T-helper 2 cell (primary cell): ENCODE data around the gene OSBPL3.
A peak's percentile ranks its signal among the peaks of the same experiment; 100 is the strongest.

Experiments
- DNase-seq, 5 experiments: peaks; one replicate each; pipeline versions ENCODE4 v3.0.0 to v3.0.0-alpha.2; 2012 to 2022

OSBPL3 gene

DNA sequence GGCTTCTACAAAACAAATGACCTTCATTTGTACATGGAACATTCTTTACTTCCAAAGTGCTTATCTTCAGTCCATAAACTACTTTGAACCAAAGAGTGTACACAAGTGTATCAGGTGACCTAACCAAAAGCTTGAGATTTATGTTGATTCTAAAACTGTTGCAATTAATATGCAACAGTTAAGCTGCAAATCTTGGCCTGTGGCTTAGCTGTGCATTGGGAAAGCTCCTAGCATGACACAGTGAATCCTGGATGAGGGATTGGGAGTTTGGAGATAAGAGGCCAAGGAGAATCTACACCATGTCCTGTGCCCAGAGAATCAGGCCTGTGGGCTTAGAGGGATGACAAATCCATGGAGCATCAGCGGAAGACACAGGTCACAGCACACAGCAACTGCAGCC lies 117.5 kb downstream of the OSBPL3 start:
- no peak for DNase-seq

DNA sequence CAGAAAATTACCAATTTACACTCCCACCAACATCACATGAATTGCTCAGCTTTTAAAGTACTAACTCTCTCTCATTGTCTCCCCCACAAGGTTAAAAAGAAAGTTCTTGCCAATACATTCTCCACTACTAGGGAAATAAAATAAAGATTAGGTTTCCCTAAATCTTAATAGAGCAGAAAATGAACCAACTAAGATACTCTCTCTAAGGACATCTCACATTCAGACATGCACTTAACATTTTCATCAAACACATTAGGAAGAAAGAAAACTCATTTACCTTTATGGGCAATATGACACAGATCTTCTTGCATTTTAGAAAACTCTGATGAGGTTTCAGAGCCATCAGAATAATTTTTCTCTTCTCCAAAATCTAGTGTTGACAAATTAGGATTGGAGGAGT lies 118.6 kb downstream of the OSBPL3 start:
- no peak for DNase-seq

DNA sequence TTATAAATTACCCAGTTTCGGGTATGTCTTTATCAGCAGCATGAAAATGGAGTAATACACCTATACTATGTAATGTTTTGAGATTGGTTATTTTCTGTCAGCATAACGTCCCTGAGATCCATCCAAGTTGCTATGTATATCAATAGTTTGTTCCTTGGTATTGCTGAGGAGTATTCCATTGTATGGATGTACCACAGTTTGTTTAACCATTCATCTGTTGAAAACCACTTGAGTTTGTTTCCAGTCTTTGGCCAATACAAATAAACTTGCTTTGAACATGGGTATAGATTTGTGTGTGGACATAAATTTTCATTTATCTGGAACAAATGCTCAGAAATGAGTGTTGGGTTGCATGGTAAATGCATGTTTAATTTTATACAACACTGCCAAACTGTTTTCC lies 119.4 kb downstream of the OSBPL3 start:
- DNase-seq = no peak

DNA sequence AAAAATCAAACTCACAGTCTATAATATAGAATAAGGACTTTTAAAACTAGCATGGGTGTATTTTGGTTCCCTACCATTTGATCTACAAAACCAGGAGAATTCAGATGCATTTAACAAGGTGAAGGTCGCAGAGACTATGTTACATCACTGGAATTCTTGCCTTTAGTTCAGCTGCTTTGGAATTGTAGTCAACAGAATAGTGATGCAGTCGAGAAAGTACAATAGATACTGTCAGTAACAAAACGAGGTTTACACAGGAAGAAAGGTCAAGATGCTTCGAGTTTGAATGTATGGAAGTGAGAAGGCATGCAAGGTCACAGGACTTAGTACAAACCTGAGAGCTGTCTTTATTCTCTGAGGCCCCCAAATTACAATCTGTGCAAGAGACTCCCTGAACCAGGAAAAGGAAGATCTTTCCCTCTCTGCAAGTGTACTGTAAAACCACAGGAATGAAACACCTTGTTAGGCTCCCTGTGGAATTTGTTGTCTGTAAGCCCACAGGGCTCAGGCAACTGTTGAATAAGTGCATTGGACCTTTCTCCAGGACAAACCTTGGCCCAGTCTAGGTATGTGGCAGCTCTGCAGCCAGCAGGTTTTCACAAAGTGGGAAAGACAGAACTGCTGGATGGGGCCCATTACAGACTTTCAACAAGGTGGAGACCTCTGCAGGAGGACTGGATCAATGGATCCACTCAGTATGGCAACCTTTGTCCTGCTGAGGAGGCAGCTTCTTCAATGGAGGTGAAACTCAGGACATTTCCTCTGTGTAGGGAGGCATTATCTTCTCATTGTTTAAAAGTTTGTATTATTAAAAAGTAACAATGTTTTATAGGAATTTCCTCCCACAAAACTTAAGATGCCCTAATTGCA lies 121.6 kb downstream of the OSBPL3 start:
- DNase-seq = no peak

DNA sequence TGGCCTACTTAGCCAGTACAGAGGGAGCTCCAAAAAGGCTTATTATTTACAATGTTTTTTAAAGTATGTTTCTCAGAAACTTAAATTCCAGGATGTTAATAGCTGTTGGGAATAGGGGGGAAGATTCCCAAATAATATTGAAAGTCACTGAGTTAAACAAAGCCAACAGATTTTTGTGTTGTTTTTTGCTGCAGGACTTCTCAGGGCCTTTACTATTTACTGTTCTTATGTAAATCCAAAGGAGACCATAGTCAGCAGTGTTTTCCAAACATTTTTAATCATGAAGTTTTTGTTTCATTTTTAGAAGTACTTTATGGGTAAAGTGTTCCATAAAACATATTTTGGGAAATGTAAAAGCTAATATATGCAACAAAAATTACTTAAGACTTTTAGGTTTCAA lies 122.4 kb downstream of the OSBPL3 start:
- no peak for DNase-seq

DNA sequence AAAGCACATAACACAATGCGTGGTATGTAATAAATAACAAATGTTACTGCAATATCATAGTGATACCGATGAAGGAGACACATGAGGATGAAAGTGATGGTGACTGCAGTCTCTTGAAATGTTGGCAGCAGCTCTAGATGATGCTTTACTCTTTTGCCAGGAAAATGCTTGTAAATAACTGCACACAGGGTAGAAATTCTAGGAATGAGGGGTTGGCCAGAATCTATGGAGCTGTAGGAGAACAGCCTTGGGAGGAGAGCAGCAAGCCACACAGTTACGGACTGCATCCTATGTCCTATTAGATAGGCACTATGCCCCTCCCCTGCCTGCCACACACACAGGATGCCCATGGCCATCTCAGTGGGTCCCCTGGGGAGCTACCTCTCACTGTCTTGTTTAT lies 125.1 kb downstream of the OSBPL3 start:
- no peak for DNase-seq

DNA sequence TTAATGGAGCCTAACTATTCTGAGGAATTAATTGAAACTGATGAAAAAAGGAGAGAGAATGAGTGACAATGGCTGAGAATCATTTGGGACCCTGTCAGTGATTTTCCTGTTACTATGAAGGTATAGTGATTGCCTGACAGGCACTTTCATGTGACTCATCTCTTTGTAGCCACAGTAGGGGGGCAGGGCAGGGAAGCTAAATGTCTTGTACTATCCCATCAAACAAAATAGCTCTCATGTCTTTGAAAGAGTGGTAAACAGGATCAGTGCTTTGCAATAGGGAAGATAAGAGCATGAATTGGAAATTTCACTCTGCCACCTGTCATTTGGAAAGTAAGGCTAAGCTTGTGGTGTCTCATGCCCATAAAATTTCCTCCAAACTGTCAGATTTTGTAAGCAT lies 128.2 kb downstream of the OSBPL3 start:
- DNase-seq = peak in 1 of 5 experiments; percentile 37

DNA sequence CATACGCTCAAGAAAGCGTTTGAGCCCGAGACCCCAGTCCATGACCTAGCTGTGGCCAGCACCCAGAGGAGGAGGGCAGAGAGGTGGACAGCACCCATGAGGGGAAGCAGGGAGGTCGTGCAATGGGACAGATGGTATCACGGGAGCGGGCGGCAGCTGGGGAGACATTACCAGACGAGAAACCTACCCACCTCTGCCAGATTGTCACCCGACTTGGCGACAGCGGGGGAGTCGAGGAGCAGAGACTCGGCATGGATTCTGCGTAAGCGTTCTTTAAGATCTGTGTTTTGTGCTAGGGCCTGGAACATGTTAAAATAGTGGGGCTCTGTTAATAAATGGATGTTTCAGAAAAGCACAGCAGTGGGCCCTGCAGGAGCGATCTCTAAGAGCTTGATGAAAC lies 131.1 kb downstream of the OSBPL3 start:
- no peak for DNase-seq

DNA sequence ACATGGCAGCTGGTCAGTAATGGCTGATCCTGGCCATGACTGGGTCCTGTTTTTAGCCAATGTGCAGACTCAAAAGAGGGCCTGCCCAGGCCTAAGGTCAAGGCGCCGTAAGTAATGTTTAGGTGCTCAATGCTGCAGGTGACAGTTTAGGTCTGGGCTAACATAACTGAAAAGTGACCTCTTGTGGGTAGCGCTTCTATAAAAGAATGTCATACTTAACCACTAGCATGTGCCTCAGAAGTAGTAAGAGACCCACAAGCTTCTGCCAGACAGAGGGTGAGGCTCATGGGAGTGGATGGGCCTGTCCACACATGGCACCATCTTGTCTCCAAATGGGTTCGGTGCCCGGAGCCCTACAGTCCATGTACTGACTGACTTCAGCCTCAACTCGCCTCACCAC lies 132.2 kb downstream of the OSBPL3 start:
- no peak for DNase-seq

DNA sequence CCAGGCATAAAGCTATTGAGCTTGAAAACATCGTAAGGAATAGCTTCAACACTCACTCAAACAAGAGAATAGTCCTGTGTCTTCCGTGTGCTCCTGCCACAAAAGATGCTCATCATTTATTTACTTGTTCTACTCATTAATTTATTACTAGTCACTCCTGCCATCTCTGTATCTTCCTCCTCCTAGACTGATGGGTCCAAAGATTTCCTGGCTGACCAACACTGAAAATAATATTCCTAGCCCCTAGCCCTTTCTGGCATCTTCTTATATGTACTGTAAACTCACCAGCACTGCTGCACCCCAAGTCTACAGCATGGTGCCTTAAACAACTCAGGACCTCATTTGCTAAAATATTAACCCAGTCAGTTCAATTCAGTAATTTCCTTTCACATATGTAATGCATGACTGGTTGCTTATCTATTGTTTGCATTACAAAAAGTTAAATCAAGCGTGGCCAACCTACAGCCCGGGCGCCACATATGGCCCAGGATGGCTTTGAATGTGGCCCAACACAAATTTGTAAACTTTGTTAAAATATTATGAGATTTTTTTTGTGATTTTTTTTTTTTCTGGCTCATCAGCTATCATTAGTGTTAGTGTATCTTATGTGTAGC lies 136.1 kb downstream of the OSBPL3 start:
- DNase-seq = no peak

DNA sequence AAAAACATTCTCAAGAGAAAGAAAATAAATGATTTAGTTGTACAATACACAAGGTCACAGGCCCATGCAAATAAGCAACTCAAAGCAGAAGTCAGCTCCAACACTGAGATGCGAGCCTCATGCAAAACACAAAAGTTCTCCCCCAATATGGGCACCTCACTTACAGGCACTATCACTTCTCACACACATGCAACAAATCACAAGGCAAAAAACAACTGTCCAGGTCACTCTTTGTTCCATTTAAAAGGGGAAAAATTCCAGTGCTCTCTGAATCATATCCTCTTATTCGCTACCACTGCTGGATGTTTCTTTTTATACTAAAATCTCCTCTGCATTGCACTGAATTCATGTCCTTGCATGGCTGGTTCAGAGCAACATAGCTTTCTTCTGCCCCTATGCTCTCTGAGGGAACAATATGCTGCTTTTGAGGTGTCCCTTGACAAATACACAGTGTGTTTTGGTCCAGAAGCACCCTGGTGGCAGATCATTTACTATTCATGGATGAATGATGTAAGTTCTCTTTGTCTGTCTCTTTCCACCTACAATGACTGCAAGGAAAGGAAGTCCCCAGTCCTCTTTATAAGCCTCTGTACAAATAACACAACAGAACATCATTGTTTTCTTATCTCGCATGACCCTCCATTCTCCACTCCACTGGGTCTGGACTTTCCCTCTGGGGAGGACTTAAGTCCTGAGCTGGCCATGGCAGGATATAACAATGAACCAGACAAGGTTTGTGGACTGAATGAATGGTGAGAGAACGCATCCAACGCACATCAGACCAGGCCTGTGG lies 137.3 kb downstream of the OSBPL3 start:
- no peak for DNase-seq

DNA sequence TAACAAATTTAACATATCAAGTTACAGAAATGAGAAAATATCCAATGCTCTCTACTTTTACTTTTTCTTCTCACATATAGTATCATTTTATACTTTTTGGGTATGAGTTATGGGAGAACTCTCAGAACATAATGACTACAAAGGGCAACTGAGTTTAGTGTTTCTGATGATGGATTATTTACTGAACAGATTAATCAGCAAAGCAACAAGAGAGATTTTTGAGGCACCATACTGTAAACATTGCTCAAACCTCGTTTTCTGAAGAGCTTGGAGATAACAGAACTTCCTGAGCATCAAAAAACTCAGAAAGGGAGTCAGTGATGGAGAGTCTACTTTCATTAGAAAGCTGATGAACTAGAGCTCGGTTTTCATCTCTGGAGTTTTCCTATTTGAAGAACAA lies 137.9 kb downstream of the OSBPL3 start:
- no peak for DNase-seq

DNA sequence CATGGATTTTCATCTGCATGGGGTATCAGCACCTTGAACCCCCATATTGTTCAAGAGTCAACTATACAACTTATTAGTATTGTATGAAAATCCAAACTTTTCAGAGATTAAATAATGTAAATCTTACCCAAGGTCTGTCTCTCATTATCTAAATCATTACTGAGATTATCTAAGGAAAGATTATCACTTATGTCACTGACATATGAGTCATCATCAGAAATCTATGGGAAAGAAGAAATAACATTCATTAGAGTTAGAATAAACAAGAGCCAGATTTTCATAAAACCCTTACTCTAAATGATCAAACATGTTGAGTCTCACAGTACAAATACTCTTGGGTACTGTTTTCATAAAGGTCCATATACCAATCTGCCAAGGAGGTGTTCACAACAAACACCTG lies 139.4 kb downstream of the OSBPL3 start:
- no peak for DNase-seq

DNA sequence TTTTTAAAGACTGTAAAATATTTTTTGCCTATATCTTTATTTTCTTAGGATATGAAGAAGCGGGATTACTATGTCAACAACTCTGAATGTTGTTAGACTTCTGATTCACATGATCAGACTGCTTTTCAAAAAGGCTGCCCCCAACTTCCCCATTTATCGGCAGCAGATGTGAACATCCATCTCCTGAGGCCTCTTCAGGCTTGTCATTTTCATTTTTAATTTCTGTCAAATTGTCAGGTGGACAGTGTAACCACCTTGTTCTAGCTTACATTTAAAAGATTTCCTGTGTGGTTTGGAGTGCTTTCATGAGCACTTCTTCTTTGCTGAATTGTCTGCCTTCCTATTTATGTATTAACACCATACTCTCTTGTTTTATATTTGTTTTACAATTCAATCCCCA lies 143.9 kb downstream of the OSBPL3 start:
- DNase-seq = peak in 1 of 5 experiments; percentile 47

DNA sequence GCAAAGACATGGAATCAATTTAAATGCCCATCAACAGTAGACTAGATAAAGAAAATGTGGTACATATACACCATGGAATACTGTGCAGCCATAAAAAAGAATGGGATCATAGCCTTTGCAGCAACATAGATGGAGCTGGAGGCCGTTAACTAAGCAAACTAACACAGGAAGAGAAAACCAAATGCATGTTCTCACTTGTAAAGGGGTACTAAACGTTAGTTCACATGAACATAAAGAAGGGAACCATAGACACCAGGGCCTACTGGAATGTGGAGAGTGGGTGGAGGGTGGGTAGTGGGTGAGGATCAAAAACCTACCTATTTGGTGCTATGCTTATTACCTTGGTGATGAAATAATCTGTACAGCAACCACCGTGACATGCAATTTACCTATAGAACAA lies 144.3 kb downstream of the OSBPL3 start:
- no peak for DNase-seq

DNA sequence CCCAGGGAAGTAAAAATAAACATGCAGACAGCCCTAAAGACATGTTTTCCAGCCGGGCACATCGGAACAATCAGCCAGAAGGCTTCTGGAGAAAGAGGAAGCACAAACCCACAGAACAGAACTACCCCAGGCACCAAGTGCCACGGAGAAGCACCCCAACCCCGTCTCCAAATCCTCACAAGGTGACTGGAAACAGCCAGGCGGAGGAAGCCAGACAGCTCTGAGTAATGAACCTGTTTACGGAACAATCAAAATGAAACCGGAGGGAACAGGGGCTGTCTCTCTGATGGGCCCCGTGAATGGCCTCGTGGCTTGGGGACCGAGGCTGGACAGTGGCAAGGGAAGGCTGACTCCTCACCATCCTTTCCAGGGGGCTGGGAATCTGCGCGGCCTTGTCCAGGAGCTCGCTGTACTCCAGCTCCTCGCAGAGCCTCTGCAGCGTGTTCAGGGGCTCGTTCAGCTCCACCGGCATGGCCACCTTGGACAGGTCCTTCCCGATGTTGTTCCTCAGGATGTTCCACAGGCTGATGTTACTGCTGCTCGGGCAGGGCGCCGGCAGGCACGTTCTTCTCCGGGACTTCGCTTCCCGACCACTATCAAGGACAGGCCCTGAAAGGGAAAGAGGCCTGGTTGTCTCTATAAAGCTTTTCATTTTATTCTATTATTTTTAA lies 145.7 kb downstream of the OSBPL3 start:
- no peak for DNase-seq

DNA sequence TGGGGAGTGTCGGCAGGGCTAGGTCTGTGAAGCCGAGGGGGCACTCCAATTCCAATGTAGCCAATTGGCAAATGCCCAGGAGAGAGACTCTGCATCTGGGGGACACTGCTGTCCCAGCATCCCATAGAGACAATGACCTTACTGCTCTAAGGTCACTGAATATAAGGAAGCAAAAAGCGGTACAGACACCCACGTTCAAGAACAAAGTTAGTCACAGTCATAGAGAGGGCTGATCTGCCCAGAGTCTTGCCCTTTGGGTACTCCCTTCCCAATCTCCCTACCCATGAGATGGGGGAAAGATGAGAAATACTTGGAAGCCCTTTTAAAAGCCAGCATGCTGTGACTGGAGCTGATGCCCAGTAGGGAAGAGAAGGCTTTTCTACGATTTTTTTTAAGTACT lies 146.4 kb downstream of the OSBPL3 start:
- no peak for DNase-seq

DNA sequence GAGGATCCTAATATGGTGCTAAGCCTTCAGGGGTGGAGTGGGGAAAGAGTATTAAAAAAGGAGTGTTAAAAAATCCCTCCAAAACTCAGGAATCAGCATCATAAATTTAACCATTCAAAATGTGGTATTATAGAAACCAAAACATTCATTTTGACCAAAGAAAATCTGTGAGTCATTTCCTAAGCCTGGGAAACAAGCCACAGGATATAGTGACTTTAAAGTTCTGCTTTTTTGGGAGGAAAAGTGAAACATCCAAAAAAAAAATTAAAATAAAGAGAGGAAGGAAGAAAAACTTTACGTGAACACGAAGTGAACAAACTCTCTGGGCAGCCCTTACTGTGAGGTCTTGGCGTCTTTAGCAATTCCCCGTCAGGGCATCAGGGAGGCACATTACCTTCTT lies 148.7 kb downstream of the OSBPL3 start:
- no peak for DNase-seq

DNA sequence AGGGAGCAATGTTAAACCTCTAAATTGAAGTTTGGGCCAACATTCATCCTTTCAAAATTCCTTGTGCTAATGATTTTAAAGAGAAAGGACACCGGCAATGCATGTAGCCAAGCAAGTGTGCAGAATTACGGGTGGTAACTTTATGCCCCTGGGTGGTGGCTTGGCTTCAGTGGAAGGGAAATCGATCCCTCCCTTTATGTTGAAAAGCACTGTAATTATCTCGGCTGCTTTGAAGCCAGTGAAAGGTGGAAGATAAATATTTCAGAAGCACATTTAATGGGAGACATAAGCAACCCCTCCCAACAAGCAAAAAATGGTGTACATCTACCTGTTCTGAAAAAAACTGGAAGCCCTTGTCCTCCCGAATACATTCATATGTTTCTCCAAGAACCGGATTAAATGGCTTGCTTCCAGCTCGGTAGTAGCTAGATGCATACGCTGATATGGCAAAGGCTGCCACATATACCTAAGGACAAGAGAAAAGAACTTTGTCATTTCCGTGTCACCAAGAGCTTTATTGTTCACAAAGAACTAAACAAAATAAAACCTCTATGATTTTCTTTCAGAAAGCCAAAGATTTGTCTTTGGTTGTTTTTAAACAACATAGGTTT lies 149.4 kb downstream of the OSBPL3 start:
- DNase-seq = no peak

DNA sequence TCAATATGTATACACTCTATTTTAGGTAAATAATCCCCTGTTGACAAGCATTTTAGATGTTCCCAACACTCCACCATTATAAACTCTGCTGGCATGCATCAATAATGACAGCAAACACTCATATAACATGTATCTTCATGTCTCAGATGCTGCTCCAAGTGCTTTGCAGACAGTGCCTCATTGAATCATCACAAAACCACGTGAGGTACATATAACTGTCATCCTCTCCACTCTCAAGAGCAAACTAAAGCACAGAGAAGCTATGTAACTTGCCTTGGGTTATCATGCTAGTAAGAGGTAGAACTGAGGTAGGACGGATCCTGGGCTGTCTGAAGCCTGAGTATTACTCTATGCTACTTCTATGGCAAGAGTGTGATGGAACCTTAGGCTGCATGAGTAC lies 150.2 kb downstream of the OSBPL3 start:
- DNase-seq = peak in 1 of 5 experiments; percentile 86

DNA sequence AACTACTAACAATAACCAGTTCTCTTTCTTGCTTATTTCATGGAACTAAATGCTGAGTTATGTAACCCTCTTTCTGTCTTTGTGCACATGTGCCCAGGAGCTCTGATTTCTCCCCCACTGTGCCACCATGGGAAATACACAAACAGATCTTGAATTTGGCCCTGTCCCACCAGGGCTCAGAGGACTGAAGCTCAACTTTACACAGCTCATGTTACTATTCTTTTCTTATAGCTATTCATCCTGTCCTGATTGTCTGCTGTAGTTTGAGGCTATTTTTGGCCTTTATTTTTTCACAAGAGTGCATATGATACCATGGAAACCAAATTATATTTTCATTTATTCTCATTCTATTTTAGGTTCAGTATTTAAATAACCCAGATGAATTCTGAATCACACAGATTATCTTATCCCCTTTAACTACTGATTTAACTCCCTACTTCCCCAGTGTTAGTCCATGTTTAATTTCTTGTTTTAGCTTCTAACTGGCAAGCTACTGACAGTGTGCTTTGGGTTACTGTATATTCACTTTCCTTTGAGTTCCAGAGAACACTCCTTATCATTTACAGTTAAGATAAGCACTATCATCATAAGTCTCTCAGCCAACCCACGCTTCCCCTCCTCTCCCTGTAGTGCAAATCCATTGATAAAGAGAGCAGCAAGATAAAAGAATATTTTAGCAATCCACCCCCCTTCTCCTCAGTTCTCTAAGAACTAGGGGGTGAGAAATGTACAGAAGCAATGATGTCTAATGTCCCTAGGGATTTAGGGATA lies 150.9 kb downstream of the OSBPL3 start:
- DNase-seq = no peak

DNA sequence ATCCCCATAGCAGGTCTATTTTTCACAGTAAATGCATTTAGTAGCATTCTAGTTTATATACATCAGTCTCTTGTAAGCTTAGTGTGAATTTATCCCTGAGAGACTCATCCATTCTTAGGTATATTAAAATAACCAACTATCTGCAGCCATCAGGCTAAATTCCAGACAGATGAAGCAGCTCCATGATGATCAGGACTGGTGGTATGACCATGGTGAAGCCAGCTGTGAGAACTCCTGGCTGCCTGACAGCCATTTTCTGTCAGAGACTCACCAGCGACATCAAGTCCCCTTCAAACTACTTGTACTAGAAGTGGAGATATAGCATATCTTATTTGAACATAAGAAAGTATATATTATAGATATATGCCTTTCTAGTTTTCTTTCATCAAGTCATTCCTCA lies 152.4 kb downstream of the OSBPL3 start:
- no peak for DNase-seq
